WERI-Rb-1 (cell line): ENCODE measurements around the gene PPP1R13L.

Source experiments
- DNase-seq: peaks from one replicate; pipeline ENCODE4 v3.0.0-alpha.2; 2020
- H3K27ac ChIP-seq: fragments of 250-450 bp; sonication (Bioruptor Pico); 2 replicates; pipeline ENCODE4 v1.5.1; 2020; ENCODE audit warnings: mild to moderate bottlenecking, moderate library complexity
- H3K27me3 ChIP-seq: fragments of 250-450 bp; sonication (Bioruptor Pico); 2 replicates; pipeline ENCODE4 v1.5.1; 2021; ENCODE audit warnings: mild to moderate bottlenecking, low read depth, moderate library complexity; ENCODE audit not compliant: insufficient read depth, severe bottlenecking
- H3K36me3 ChIP-seq: fragments of 250-450 bp; sonication (Bioruptor Pico); 2 replicates; pipeline ENCODE4 v1.5.1; 2020; ENCODE audit warnings: mild to moderate bottlenecking, moderate library complexity
- H3K4me3 ChIP-seq: 2 replicates; pipeline ENCODE4 v1.5.1; 2011; ENCODE audit warnings: low read depth, mild to moderate bottlenecking, control low read depth, low read length
- H3K9me3 ChIP-seq: fragments of 250-450 bp; sonication (Bioruptor Pico); 2 replicates; pipeline ENCODE4 v1.5.1; 2021; ENCODE audit warnings: mild to moderate bottlenecking, moderate library complexity; ENCODE audit not compliant: severe bottlenecking
- CTCF ChIP-seq: IDR thresholded peaks from 2 replicates; pipeline ENCODE4 v1.5.1; 2011; ENCODE audit warnings: low read depth, mild to moderate bottlenecking, control low read depth, inconsistent platforms, low read length

The PPP1R13L gene

DNA sequence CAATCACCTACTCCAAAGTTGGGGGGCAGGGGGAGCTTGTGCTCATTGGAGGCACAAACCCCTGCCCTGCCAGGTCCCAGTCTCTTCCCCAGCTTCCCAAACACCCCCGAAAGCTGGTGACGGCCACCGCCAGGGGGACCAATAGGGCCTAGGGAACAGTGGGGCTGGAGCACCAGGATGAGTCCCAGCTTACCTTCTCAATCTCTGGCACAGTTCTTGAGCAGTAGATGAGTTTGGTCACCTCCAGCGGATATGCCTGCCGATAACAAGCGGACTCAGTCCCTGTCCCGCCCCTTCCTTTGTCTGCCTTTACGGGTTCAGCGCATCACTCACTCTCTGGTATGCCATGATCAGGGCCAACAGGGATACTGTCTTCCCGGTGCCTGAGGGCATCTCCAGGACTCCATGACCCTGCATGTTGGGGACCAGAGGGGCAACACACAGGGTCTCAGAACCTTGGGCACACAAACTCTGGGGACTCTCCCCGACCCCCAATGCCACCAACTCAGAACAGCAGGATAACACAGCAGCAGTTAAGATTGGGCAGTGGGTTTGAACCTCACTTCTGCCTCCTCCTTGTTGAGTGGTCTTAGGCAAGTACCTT is 36.0 kb downstream of the PPP1R13L start:
- no peak for DNase-seq
- Histone ChIP-seq H3K27me3 (no peaks in the 10 kb centered on the region), H3K4me3 (no peak overlapping the region), H3K27ac (no peak overlapping the region), H3K9me3 (no peaks in the 10 kb centered on the region), H3K36me3 (peaks cover 24% of the 10 kb centered on the region)
- no peak for TF ChIP-seq CTCF

GRCh38 chr19:45368127-45368526 is 36.7 kb downstream of the PPP1R13L start:
- no peak for DNase-seq
- no peak for TF ChIP-seq CTCF
- H3K27me3 ChIP-seq: no peaks in the 10 kb centered on the region
- no peak overlapping the region for H3K27ac ChIP-seq
- H3K4me3 ChIP-seq: no peak overlapping the region
- no peaks in the 10 kb centered on the region for H3K9me3 ChIP-seq
- H3K36me3 ChIP-seq: peaks cover 29% of the 10 kb centered on the region

DNA sequence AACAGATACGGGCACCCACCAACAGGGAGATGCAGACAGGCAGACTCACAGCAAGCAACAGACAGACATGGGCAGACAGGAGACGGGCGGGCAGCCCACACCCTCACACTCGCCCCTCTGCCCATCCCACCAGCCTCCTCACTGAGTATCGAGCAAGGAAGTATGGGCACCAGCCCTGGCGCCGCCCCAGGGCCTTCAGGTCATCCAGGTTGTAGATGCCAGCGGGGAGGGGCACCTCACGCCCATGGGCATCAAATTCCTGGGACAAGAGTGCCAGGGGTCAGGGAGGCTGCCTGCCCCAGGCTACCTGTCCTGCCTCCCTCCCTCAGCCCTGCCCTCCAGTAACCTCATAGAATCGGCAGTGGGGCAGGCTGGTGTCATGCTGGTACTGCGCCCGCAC is 40.2 kb downstream of the PPP1R13L start:
- Histone ChIP-seq H3K27ac (no peak overlapping the region), H3K4me3 (no peak overlapping the region), H3K9me3 (no peaks in the 10 kb centered on the region), H3K27me3 (no peaks in the 10 kb centered on the region), H3K36me3 (peaks cover 54% of the 10 kb centered on the region)
- DNase-seq: no peak
- TF ChIP-seq CTCF: no peak

GRCh38 chr19:45363861-45364459 is 40.9 kb downstream of the PPP1R13L start:
- Histone ChIP-seq H3K27ac (no peak overlapping the region), H3K9me3 (no peaks in the 10 kb centered on the region), H3K36me3 (peaks cover 57% of the 10 kb centered on the region), H3K4me3 (no peak overlapping the region), H3K27me3 (no peaks in the 10 kb centered on the region)
- no peak for TF ChIP-seq CTCF
- DNase-seq: no peak

DNA sequence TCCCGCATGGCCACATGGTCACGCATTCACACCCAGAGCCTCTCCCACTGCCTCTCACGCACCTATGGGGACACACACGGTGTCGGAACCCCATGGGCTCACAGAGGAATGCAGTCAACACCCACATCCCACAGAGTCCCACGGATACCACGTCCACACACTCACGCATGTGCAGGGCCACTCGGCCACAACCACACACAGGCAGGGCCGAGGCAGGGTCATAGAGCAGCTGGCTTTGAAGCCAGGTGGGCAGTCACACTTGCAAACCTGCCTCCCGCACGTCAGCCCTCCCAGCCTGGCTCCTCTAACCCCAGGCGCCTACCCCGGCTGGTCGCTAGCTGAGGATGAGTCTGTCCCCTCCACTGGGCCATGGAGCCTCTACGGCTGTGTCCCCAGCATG is 42.6 kb downstream of the PPP1R13L start:
- no peaks in the 10 kb centered on the region for H3K9me3 ChIP-seq
- no peak overlapping the region for H3K4me3 ChIP-seq
- H3K36me3 ChIP-seq: peaks cover 50% of the 10 kb centered on the region
- DNase-seq: no peak
- H3K27ac ChIP-seq: no peak overlapping the region
- no peak for TF ChIP-seq CTCF
- H3K27me3 ChIP-seq: no peaks in the 10 kb centered on the region

DNA sequence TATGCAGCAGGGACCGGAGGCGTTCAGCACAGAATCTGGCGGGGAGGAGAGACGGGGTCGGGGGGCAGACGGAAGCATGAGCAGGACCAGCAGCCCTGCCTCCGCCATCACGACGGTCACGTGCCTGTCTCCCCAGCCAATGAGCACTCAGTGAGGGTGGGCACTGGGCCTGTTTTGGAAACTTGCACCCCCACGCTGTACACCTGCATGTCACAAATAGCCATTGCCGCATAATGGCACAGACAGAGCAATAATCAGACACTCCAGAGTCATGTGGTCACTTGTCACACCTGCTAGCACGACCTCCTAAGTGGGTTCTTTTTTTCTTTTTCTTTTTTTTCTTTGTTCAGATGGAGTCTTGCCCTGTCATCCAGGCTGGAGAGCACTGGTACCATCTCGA is 43.3 kb downstream of the PPP1R13L start:
- no peak overlapping the region for H3K4me3 ChIP-seq
- no peaks in the 10 kb centered on the region for H3K27me3 ChIP-seq
- DNase-seq: no peak
- H3K27ac ChIP-seq: no peak overlapping the region
- TF ChIP-seq CTCF: no peak
- H3K9me3 ChIP-seq: no peaks in the 10 kb centered on the region
- H3K36me3 ChIP-seq: peaks cover 52% of the 10 kb centered on the region
